ENCODE measurements around the gene BZW1. TPM values are rescaled to one million over a fixed set of nuclear protein-coding genes. Genes with fewer than 3 reads are reported as not detected.

The BZW1 gene
- 167 TPM for polyA plus RNA-seq (2012; ENCODE audit: low read depth, missing spikeins)

- TF ChIP-seq TAF1 (IDR thresholded peaks at IDR 0.05; ENCODE audit: low read depth, low read length) (peak; percentile 93), SPI1 (IDR thresholded peaks at IDR 0.05; ENCODE audit: low read depth, low read length) (peak; percentile 62), POU2F2 (IDR thresholded peaks at IDR 0.05; ENCODE audit: low read depth, low read length) (peak; percentile 48; the same call in 1 of the 2 replicates), PAX5 (IDR thresholded peaks at IDR 0.05; ENCODE audit: insufficient read depth, low read length, severe bottlenecking) (no peak), POLR2AphosphoS5 (IDR thresholded peaks at IDR 0.05; ENCODE audit: low read depth, low read length) (peak; percentile 97), POLR2A (IDR thresholded peaks at IDR 0.05; ENCODE audit: low read depth, low read length) (peak; percentile 97)
- FAIRE-seq, result peak; percentile 95
- peak; percentile 89 for DNase-seq (ENCODE audit: insufficient read length, low spot score)
Measured at GRCh38 chr2:200811333-200812121, at the start of gene BZW1. Gene BZW1, plus strand, starts transcription at chr2:200811910. Its CDS starts 1,308 bp downstream, at chr2:200813218.

GRCh38 chr2:200762127-200762526 lies 49.6 kb upstream of the BZW1 start:
- TF ChIP-seq TAF1 (IDR thresholded peaks at IDR 0.05; ENCODE audit: low read depth, low read length), result no peak
- TF ChIP-seq POLR2A (IDR thresholded peaks at IDR 0.05; ENCODE audit: low read depth, low read length), result no peak
- no peak for TF ChIP-seq POLR2AphosphoS5 (IDR thresholded peaks at IDR 0.05; ENCODE audit: low read depth, low read length)
- TF ChIP-seq SPI1 (IDR thresholded peaks at IDR 0.05; ENCODE audit: low read depth, low read length), result no peak
- TF ChIP-seq POU2F2 (IDR thresholded peaks at IDR 0.05; ENCODE audit: low read depth, low read length), result no peak
- no peak for TF ChIP-seq PAX5 (IDR thresholded peaks at IDR 0.05; ENCODE audit: insufficient read depth, low read length, severe bottlenecking)
- no peak for FAIRE-seq
- DNase-seq (ENCODE audit: insufficient read length, low spot score), result no peak

- FAIRE-seq (no peak), DNase-seq (ENCODE audit: insufficient read length, low spot score) (no peak)
- TF ChIP-seq POLR2AphosphoS5 (IDR thresholded peaks at IDR 0.05; ENCODE audit: low read depth, low read length) (no peak), PAX5 (IDR thresholded peaks at IDR 0.05; ENCODE audit: insufficient read depth, low read length, severe bottlenecking) (no peak), POU2F2 (IDR thresholded peaks at IDR 0.05; ENCODE audit: low read depth, low read length) (no peak), POLR2A (IDR thresholded peaks at IDR 0.05; ENCODE audit: low read depth, low read length) (no peak), TAF1 (IDR thresholded peaks at IDR 0.05; ENCODE audit: low read depth, low read length) (no peak), SPI1 (IDR thresholded peaks at IDR 0.05; ENCODE audit: low read depth, low read length) (no peak)
Measured at GRCh38 chr2:200763422-200763821, 48.3 kb upstream of the BZW1 start.

DNA sequence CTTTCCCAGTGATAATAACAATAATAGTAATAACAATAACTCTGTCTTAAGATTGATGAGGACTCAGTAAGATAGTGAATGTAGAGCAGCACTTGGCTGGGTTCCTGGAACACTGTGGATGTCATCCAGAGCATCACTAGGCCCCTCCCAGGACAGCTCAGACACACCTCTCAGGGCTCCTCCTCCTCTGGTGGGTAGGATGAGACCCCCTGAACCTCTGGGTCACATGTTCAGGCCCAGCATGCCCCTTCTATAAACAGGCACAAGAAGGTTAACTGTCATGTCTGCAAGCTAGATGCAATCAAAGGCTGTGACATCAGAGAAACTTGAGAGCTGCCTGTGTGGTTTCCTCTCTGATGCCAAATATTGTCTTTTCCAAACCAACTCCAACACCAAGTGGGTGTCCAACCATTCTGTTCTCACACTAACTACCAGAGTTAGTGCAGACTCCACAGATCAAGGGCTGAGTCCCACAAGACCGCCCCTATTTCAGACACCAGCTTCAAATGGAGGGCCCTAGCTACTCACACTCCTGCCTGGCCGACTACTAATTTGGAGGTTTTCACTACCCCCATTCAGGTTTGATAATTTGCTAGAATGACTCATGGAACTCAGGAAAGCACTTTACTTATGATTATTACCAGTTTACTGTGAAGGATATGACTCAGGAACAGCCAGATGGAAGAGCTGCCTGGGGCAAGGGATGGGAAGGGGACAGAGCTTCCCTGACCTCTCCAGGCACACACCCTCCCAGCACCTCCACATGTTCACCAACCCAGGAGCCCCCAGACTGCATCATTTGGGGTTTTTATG lies 46.4 kb upstream of the BZW1 start:
- FAIRE-seq (no peak), DNase-seq (ENCODE audit: insufficient read length, low spot score) (no peak)
- no peak for TF ChIP-seq PAX5 (IDR thresholded peaks at IDR 0.05; ENCODE audit: insufficient read depth, low read length, severe bottlenecking)
- TF ChIP-seq SPI1 (IDR thresholded peaks at IDR 0.05; ENCODE audit: low read depth, low read length), result no peak
- TF ChIP-seq POLR2AphosphoS5 (IDR thresholded peaks at IDR 0.05; ENCODE audit: low read depth, low read length), result no peak
- TF ChIP-seq TAF1 (IDR thresholded peaks at IDR 0.05; ENCODE audit: low read depth, low read length), result no peak
- no peak for TF ChIP-seq POLR2A (IDR thresholded peaks at IDR 0.05; ENCODE audit: low read depth, low read length)
- TF ChIP-seq POU2F2 (IDR thresholded peaks at IDR 0.05; ENCODE audit: low read depth, low read length), result no peak

DNA sequence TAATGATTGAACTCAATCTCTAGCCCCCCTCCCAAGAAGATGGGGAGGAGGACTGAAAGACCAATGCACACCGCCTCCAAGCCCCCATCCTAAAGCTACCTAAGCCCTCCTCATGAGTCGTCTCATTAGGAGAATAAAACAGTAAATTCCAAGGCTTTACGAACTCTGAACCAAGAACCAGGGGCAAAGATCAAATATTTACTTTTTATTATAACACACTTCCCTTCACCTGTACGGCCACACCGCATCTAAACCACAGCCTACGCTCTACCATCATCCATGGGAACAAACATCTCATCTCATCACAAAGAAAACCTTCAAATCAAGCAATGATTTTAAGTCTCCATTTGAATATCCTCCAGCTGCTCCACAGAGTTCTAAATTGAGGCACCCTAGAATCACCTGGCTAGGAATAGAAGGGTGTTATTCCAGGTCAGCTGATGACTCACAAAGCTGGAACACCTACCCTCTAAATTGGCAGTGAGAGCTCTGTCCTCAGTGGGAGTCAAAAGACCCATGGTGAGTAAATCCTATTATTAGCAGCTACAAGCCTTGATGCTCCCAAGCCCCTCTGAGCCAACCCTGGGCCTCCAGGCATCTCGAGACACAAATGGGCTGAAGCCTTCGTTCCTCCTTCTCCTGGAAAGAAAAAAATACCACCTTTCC lies 45.6 kb upstream of the BZW1 start:
- FAIRE-seq (no peak), DNase-seq (ENCODE audit: insufficient read length, low spot score) (no peak)
- no peak for TF ChIP-seq TAF1 (IDR thresholded peaks at IDR 0.05; ENCODE audit: low read depth, low read length)
- no peak for TF ChIP-seq SPI1 (IDR thresholded peaks at IDR 0.05; ENCODE audit: low read depth, low read length)
- no peak for TF ChIP-seq PAX5 (IDR thresholded peaks at IDR 0.05; ENCODE audit: insufficient read depth, low read length, severe bottlenecking)
- TF ChIP-seq POLR2A (IDR thresholded peaks at IDR 0.05; ENCODE audit: low read depth, low read length), result no peak
- no peak for TF ChIP-seq POLR2AphosphoS5 (IDR thresholded peaks at IDR 0.05; ENCODE audit: low read depth, low read length)
- no peak for TF ChIP-seq POU2F2 (IDR thresholded peaks at IDR 0.05; ENCODE audit: low read depth, low read length)

GRCh38 chr2:200767111-200767885 lies 44.4 kb upstream of the BZW1 start:
- TF ChIP-seq POLR2AphosphoS5 (IDR thresholded peaks at IDR 0.05; ENCODE audit: low read depth, low read length) (no peak), SPI1 (IDR thresholded peaks at IDR 0.05; ENCODE audit: low read depth, low read length) (no peak), TAF1 (IDR thresholded peaks at IDR 0.05; ENCODE audit: low read depth, low read length) (no peak), PAX5 (IDR thresholded peaks at IDR 0.05; ENCODE audit: insufficient read depth, low read length, severe bottlenecking) (no peak), POLR2A (IDR thresholded peaks at IDR 0.05; ENCODE audit: low read depth, low read length) (no peak), POU2F2 (IDR thresholded peaks at IDR 0.05; ENCODE audit: low read depth, low read length) (no peak)
- DNase-seq (ENCODE audit: insufficient read length, low spot score) (no peak), FAIRE-seq (no peak)

DNA sequence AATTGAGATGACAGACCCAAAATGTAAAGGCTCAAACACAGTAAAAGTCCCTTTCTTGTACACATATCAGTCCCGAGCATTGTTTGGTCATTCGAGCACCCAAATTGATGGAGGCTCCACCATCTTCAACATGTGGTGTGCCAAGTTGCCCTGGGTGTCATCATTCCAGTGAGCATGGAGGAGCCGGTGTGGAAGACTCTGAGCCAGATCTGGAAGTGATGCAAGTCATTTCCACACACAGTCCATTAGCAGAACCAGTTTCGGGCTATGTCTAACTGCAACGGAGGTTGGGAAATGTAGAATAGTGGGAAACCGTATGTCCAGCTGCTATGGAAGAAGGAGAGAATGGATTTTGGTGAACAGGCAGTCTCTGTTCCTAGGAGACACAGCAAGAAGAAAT lies 40.9 kb upstream of the BZW1 start:
- DNase-seq (ENCODE audit: insufficient read length, low spot score), result no peak
- no peak for FAIRE-seq
- TF ChIP-seq POU2F2 (IDR thresholded peaks at IDR 0.05; ENCODE audit: low read depth, low read length), result no peak
- no peak for TF ChIP-seq PAX5 (IDR thresholded peaks at IDR 0.05; ENCODE audit: insufficient read depth, low read length, severe bottlenecking)
- no peak for TF ChIP-seq POLR2AphosphoS5 (IDR thresholded peaks at IDR 0.05; ENCODE audit: low read depth, low read length)
- TF ChIP-seq TAF1 (IDR thresholded peaks at IDR 0.05; ENCODE audit: low read depth, low read length), result no peak
- TF ChIP-seq POLR2A (IDR thresholded peaks at IDR 0.05; ENCODE audit: low read depth, low read length), result no peak
- TF ChIP-seq SPI1 (IDR thresholded peaks at IDR 0.05; ENCODE audit: low read depth, low read length), result no peak

- FAIRE-seq, result no peak
- no peak for DNase-seq (ENCODE audit: insufficient read length, low spot score)
- TF ChIP-seq SPI1 (IDR thresholded peaks at IDR 0.05; ENCODE audit: low read depth, low read length) (no peak), POLR2A (IDR thresholded peaks at IDR 0.05; ENCODE audit: low read depth, low read length) (no peak), POU2F2 (IDR thresholded peaks at IDR 0.05; ENCODE audit: low read depth, low read length) (no peak), POLR2AphosphoS5 (IDR thresholded peaks at IDR 0.05; ENCODE audit: low read depth, low read length) (no peak), PAX5 (IDR thresholded peaks at IDR 0.05; ENCODE audit: insufficient read depth, low read length, severe bottlenecking) (no peak), TAF1 (IDR thresholded peaks at IDR 0.05; ENCODE audit: low read depth, low read length) (no peak)
Measured at GRCh38 chr2:200772620-200773019, 39.1 kb upstream of the BZW1 start.

Measured in GM12891 (cell line).